HG03342 (cell line): ENCODE data around the gene P3H2.

Experiments
- ATAC-seq: cut with Tn5 transposase; IDR thresholded peaks from one replicate; pipeline ENCODE4 v1.9.1; 2021; ENCODE audit warnings: mild to moderate bottlenecking, moderate library complexity; ENCODE audit not compliant: unreplicated experiment

The P3H2 gene

GRCh38 chr3:189908646-189909045, 212.1 kb downstream of the P3H2 start:
- no peak for ATAC-seq

GRCh38 chr3:189907803-189908202, 212.9 kb downstream of the P3H2 start:
- ATAC-seq, result no peak
